Transverse colon (tissue), 3 donors: Measurements from ENCODE around the gene C16orf95.

Source experiments
- EP300 ChIP-seq: sonication (generic); formaldehyde crosslinking; IDR thresholded peaks from one replicate; pipeline ENCODE4 v1.6.1; 2017; ENCODE audit warnings: antibody characterized with exemption, low read depth
- POLR2AphosphoS5 ChIP-seq, 3 donors: sonication (generic); formaldehyde crosslinking; IDR thresholded peaks; one replicate each; pipeline ENCODE4 v1.6.1; 2016; ENCODE audit warnings: antibody characterized with exemption in 3 of 3

- no peak for TF ChIP-seq POLR2AphosphoS5 (IDR thresholded peaks at IDR 0.05)
- no peak for TF ChIP-seq EP300
These were observed 32.8 kb upstream of the C16orf95 start for GRCh38 chr16:87350031-87350430.
